ENCODE measurements around the gene VSIG10. TPM values are rescaled to one million over a fixed set of nuclear protein-coding genes. Genes with fewer than 3 reads are reported as not detected.

VSIG10 gene
- total and polyA plus RNA-seq, 2 of the 13 experiments (the other 11 are each of a cell fraction or from before 2014, with no cell fraction given) = 25.6 to 42.5 TPM

DNA sequence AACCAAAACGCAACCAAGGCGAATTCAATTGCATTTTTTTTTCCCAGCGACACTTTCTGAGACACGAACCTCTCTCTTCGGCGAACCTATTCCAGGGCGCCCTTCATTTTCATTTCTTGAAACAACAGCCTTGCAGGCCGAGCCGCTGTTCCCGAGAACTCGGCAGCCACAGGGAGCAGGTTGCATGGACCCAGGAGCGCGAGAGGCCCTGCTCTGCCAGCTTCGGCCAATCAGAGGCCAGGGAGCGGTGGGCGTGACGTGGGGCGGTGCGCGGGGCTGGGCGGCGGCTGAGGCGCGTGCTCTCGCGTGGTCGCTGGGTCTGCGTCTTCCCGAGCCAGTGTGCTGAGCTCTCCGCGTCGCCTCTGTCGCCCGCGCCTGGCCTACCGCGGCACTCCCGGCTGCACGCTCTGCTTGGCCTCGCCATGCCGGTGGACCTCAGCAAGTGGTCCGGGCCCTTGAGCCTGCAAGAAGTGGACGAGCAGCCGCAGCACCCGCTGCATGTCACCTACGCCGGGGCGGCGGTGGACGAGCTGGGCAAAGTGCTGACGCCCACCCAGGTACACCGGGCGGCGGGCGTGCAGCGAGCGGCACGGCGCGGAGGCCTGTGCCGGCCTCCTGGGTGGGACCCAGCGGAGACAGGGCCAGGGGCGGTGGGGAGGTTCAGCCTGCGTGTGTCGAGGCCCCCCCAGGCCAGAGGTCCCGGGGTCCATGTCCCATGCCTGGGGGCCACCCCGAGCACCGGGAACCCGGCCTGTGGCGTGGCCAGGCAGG, 32.2 kb upstream of the VSIG10 start, which contains the start of gene PEBP1 (continued):
- TF ChIP-seq, protein P1, sequence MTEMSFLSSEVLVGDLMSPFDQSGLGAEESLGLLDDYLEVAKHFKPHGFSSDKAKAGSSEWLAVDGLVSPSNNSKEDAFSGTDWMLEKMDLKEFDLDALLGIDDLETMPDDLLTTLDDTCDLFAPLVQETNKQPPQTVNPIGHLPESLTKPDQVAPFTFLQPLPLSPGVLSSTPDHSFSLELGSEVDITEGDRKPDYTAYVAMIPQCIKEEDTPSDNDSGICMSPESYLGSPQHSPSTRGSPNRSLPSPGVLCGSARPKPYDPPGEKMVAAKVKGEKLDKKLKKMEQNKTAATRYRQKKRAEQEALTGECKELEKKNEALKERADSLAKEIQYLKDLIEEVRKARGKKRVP (CRISPR knock-in tag; IDR thresholded peaks at IDR 0.05) = peak in 1 of 2 experiments; percentile 58; a peak in 1 of 4 replicates
- TF ChIP-seq, protein P2, sequence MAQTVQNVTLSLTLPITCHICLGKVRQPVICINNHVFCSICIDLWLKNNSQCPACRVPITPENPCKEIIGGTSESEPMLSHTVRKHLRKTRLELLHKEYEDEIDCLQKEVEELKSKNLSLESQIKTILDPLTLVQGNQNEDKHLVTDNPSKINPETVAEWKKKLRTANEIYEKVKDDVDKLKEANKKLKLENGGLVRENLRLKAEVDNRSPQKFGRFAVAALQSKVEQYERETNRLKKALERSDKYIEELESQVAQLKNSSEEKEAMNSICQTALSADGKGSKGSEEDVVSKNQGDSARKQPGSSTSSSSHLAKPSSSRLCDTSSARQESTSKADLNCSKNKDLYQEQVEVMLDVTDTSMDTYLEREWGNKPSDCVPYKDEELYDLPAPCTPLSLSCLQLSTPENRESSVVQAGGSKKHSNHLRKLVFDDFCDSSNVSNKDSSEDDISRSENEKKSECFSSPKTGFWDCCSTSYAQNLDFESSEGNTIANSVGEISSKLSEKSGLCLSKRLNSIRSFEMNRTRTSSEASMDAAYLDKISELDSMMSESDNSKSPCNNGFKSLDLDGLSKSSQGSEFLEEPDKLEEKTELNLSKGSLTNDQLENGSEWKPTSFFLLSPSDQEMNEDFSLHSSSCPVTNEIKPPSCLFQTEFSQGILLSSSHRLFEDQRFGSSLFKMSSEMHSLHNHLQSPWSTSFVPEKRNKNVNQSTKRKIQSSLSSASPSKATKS (CRISPR knock-in tag; IDR thresholded peaks at IDR 0.05) = no peak
- TF ChIP-seq GPN1 (CRISPR knock-in tag; IDR thresholded peaks at IDR 0.05; ENCODE audit: borderline replicate concordance) = no peak; the same call in 1 of the 2 replicates
- TF ChIP-seq CCAR2 (optimal IDR thresholded peaks at IDR 0.05; ENCODE audit: low read depth, low read length) = no peak
- TF ChIP-seq ZNF737 (CRISPR knock-in tag; IDR thresholded peaks at IDR 0.05; ENCODE audit: borderline replicate concordance) = 0 out of 2 replicates have a peak, but pooled peaks have one; percentile 64
- TF ChIP-seq NFATC3 (CRISPR knock-in tag; IDR thresholded peaks at IDR 0.05) = no peak
- TF ChIP-seq, protein P3, sequence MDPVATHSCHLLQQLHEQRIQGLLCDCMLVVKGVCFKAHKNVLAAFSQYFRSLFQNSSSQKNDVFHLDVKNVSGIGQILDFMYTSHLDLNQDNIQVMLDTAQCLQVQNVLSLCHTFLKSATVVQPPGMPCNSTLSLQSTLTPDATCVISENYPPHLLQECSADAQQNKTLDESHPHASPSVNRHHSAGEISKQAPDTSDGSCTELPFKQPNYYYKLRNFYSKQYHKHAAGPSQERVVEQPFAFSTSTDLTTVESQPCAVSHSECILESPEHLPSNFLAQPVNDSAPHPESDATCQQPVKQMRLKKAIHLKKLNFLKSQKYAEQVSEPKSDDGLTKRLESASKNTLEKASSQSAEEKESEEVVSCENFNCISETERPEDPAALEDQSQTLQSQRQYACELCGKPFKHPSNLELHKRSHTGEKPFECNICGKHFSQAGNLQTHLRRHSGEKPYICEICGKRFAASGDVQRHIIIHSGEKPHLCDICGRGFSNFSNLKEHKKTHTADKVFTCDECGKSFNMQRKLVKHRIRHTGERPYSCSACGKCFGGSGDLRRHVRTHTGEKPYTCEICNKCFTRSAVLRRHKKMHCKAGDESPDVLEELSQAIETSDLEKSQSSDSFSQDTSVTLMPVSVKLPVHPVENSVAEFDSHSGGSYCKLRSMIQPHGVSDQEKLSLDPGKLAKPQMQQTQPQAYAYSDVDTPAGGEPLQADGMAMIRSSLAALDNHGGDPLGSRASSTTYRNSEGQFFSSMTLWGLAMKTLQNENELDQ (CRISPR knock-in tag; IDR thresholded peaks at IDR 0.05; ENCODE audit: borderline replicate concordance) = no peak
- TF ChIP-seq FOXJ3 (CRISPR knock-in tag; IDR thresholded peaks at IDR 0.05; ENCODE audit: borderline replicate concordance) = peak; percentile 71; the same call in 1 of the 2 replicates
- peak; percentile 93 for TF ChIP-seq ZNF274 (CRISPR knock-in tag; IDR thresholded peaks at IDR 0.05)
- TF ChIP-seq, protein P4, sequence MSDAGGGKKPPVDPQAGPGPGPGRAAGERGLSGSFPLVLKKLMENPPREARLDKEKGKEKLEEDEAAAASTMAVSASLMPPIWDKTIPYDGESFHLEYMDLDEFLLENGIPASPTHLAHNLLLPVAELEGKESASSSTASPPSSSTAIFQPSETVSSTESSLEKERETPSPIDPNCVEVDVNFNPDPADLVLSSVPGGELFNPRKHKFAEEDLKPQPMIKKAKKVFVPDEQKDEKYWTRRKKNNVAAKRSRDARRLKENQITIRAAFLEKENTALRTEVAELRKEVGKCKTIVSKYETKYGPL (CRISPR knock-in tag; IDR thresholded peaks at IDR 0.05) = peak; percentile 77; the same call in 1 of the 2 replicates
- TF ChIP-seq, protein P5, sequence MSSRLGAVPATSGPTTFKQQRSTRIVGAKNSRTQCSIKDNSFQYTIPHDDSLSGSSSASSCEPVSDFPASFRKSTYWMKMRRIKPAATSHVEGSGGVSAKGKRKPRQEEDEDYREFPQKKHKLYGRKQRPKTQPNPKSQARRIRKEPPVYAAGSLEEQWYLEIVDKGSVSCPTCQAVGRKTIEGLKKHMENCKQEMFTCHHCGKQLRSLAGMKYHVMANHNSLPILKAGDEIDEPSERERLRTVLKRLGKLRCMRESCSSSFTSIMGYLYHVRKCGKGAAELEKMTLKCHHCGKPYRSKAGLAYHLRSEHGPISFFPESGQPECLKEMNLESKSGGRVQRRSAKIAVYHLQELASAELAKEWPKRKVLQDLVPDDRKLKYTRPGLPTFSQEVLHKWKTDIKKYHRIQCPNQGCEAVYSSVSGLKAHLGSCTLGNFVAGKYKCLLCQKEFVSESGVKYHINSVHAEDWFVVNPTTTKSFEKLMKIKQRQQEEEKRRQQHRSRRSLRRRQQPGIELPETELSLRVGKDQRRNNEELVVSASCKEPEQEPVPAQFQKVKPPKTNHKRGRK (CRISPR knock-in tag; IDR thresholded peaks at IDR 0.05) = no peak
- TF ChIP-seq ZBTB8A (CRISPR knock-in tag; IDR thresholded peaks at IDR 0.05; ENCODE audit: borderline replicate concordance, low read depth) = 0 out of 2 replicates have a peak, but pooled peaks have one; percentile 59
- TF ChIP-seq, protein P6, sequence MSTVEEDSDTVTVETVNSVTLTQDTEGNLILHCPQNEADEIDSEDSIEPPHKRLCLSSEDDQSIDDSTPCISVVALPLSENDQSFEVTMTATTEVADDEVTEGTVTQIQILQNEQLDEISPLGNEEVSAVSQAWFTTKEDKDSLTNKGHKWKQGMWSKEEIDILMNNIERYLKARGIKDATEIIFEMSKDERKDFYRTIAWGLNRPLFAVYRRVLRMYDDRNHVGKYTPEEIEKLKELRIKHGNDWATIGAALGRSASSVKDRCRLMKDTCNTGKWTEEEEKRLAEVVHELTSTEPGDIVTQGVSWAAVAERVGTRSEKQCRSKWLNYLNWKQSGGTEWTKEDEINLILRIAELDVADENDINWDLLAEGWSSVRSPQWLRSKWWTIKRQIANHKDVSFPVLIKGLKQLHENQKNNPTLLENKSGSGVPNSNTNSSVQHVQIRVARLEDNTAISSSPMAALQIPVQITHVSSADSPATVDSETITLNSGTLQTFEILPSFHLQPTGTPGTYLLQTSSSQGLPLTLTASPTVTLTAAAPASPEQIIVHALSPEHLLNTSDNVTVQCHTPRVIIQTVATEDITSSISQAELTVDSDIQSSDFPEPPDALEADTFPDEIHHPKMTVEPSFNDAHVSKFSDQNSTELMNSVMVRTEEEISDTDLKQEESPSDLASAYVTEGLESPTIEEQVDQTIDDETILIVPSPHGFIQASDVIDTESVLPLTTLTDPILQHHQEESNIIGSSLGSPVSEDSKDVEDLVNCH (CRISPR knock-in tag; IDR thresholded peaks at IDR 0.05) = 0 out of 2 replicates have a peak, but pooled peaks have one; percentile 35
- TF ChIP-seq KMT2B (CRISPR knock-in tag; IDR thresholded peaks at IDR 0.05) = no peak; the same call in 1 of the 2 replicates
- peak; percentile 95 for TF ChIP-seq KAT7 (CRISPR knock-in tag; IDR thresholded peaks at IDR 0.05; ENCODE audit: borderline replicate concordance)
- 0 out of 2 replicates have a peak, but pooled peaks have one; percentile 15 for TF ChIP-seq ZNF296 (CRISPR knock-in tag; conservative IDR thresholded peaks at IDR 0.05)
- TF ChIP-seq CHD2 (IDR thresholded peaks at IDR 0.05; ENCODE audit: low read depth, low read length) = peak; percentile 91
